Activated CD8-positive, alpha-beta memory T cell treated with anti-CD3 and anti-CD28 coated beads, Interleukin-2, amount 50 U/mL, for 24 hours (primary cell): Measurements from ENCODE around the gene ATP6V0C.
A peak's percentile ranks its signal among the peaks of the same experiment; 100 is the strongest.
"Not testable (repeated sequence)": the region's sequence is repeated elsewhere in the genome, so short reads cannot be mapped to it uniquely, and the experiment has no call there.

ENCODE experiments used
- DNase-seq: peaks from one replicate; pipeline ENCODE4 v3.0.0-alpha.2; 2020; ENCODE audit errors: extremely low read depth

The ATP6V0C gene

DNA sequence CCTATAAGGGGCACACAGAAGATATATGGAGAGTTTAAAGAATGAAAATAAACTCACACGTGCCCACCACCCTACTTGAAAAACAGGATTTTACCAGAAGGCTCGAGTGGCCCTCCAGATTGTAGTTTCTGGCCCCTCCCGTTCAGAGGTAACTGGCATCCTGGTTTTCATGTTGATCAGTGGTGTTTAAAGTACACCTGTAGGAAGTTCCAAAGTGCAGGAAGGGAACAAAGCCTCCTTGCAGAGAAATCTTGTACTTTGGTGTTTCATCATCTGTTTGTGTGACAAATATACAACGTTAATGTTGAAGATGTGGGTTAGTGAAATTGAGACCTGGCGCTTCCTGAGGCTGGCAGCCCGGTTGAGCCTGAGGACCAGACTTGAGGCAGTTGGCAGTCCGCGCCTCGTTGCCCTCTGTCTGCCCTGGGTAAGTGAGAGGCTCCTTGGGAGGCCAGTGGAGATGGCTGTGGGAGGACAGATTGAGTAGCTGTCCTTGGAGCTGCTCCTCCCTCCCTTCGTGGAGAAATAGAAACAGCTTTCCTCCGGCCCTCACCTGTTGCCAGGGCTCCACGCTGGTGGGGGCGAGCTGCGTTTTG lies 36.6 kb downstream of the ATP6V0C start:
- DNase-seq: not testable (repeated sequence)

DNA sequence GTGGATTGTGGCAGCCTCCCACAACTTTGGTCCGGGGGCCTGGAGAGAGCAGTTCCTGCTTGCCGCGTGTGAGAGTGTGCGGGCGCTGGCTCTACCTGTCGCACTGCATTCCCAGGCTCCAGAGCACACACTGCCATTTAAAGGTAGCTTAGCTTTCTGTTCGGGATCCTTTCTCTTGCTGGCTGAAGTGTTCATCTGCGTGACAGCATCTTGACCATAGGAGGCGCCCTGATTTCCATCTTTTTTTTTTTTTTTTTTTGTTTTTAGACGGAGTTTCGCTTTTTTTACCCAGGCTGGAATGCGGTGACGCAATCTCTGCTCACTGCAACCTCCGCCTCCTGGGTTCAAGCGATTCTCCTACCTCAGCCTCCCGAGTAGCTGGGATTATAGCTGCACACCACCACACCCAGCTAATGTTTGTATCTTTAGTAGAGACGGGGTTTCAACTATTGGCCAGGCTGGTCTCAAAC lies 37.7 kb downstream of the ATP6V0C start:
- not testable (repeated sequence) for DNase-seq

DNA sequence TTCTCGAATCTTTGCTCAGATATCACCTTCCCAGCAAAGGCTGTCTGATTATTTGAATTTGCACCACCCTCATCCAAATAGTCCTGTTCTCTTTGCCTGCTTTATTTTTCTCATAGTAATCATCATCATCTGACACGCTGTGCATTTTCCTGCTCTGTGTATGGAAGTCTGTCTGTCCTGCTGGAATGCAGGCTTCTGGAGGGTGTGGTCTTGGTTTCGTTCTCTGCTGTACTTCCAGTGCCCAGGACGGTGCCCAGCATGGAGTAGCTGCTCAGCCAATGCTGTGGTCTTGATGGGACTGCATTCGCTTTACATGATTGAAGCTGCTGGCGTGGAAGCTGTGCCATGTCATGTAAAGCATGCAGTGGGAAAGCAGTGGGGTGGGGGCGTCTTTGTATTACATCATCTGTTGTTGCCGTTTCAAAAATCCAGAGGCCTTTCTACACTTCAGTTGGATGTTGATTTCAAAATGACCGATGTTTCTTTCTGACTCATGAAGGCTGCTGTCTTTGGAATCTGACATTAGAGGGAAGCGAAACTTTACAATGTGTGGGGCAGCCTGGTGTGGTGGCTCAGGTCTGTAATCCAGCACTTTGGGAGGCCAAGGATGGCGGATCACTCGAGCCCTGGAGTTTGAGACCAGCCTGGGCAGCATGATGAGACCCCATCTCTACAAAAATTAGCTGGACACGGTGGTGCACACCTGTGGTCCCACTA lies 41.1 kb downstream of the ATP6V0C start:
- not testable (repeated sequence) for DNase-seq

DNA sequence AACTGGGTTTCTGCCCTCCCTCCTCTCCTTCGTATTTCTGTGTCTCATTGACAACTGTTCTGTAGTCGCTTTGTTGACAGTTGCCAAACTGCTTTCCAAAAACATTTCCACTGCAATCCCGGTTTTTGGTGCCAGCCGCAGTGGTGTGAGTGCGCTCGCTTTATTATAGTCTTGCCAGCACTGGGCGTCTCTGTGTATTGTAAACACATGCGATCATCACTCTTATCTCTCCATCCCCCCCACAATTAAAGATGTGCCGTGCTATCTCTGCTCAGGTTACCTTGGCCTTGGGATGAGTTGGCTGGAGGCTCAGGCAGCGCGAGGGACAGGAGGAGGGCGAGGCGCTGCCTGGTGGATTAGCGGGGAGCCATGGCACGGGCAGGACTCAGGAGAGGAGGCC lies 43.4 kb downstream of the ATP6V0C start:
- not testable (repeated sequence) for DNase-seq

DNA sequence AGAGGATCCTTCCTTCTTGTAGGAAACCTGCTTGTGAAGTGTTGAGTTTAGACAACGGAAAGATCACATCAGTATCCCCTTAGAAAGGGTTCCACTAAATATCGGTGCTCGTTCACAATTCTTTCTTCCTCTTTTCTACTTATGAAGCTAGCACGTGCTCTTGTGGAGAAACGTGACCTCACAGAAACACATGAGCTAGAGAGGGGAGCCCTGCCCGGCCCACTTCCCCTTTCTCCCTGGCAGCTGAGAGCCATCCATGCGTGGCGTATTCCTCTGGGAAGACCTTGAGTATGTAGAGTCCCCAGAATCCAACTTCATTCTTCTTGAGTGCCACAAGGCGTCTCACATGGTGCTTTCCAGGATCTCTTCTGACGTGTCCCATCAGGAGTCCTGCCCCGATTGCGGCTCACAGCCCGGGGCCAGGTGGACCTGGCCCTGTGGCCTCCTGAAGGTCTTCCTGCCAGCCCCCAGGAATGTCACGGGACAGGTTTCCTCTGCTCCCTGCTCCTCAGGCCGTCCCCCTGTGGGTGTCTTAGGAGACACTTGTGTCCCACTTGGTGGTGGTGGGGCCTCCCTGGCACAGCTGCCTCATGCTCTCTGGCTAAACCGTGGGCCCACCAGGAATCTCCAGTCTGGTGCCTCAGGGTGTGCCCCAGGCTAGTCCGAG lies 46.5 kb downstream of the ATP6V0C start:
- DNase-seq: not testable (repeated sequence)

DNA sequence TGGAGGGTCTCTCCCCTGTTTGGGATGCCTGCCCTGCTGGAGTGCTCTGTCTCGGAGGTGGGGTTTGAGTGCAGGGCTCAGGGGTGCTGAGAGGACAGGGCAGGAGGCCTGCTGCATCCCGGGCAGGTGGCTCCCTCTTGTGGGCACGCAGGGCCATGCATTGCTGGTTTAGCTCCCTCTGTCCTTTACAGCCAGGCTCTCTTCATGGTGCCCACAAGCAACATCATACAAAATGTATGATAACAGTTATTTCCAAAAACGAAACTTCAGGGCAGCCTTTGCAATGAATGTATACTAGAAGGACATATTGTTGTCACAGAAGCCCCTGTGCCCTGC lies 47.0 kb downstream of the ATP6V0C start:
- DNase-seq: peak; percentile 23

DNA sequence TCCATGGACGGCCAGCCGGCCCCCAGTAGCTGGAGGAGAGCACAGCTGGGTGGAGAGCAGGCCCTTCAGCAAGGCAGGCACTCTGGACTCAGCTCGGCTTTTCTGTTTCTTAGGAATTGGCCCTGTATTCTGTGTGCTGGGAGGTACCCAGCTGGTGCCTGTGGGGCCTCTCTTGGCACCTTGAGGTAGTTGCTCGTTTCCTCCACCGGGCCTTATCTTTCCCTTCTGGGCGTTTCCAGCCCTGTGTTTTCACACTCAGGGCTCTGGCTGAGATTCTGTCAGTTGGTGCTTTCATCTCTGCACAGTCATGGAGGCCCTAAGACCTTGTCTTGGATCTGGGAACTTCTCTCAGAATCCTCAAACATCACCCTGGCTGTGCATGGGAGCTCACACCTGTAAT lies 53.8 kb downstream of the ATP6V0C start:
- not testable (repeated sequence) for DNase-seq

DNA sequence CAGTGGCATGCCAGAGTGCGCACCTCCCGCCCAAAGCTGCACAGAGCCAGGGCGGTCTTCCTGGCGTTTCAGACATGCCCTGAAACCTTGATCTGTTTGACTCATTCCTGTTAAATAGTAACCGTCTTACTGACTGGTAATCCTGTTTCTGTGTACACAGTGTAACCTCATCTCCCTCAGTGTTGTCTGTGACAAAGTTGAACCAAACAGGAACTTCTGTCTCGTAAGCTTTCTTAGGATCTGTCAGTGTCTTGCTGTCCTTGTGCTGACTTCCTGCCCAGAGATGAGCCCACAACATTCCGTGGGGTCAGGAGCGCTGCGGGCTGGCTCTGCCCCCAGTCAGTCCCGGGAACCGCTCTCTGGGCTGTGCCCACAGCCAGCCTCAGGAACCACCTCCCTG lies 54.8 kb downstream of the ATP6V0C start:
- not testable (repeated sequence) for DNase-seq
